Stomach smooth muscle (tissue), 2 donors: ENCODE measurements around the gene ABI3BP.

ENCODE experiments used
- H3K27ac ChIP-seq: one replicate; pipeline ENCODE4 v1.7.0; 2013; ENCODE audit warnings: mild to moderate bottlenecking, low read length, inconsistent platforms
- H3K27me3 ChIP-seq, 2 donors: one replicate each; pipeline ENCODE4 v1.7.0; 2013; ENCODE audit warnings: low read length in 2 of 2; ENCODE audit not compliant: insufficient read depth in 2 of 2, control insufficient read depth in 1 of 2
- H3K36me3 ChIP-seq, 2 donors: one replicate each; pipeline ENCODE4 v1.7.0; 2013; ENCODE audit warnings: low read length in 2 of 2; ENCODE audit not compliant: control insufficient read depth in 2 of 2, insufficient read depth in 2 of 2
- H3K4me1 ChIP-seq: one replicate; pipeline ENCODE4 v1.7.0; 2013; ENCODE audit warnings: low read length; ENCODE audit not compliant: control insufficient read depth, insufficient read depth
- H3K4me3 ChIP-seq, 2 donors: one replicate each; pipeline ENCODE4 v1.7.0; 2013; ENCODE audit warnings: low read length in 2 of 2
- H3K9ac ChIP-seq, 2 donors: one replicate each; pipeline ENCODE4 v1.7.0; 2013; ENCODE audit warnings: low read length in 2 of 2, mild to moderate bottlenecking in 1 of 2
- H3K9me3 ChIP-seq, 2 donors: one replicate each; pipeline ENCODE4 v1.7.0; 2013; ENCODE audit warnings: low read length in 2 of 2; ENCODE audit not compliant: control insufficient read depth in 2 of 2
- donor health status: healthy.
- donor health status: Pancreatic carcinoma.

Gene ABI3BP

DNA sequence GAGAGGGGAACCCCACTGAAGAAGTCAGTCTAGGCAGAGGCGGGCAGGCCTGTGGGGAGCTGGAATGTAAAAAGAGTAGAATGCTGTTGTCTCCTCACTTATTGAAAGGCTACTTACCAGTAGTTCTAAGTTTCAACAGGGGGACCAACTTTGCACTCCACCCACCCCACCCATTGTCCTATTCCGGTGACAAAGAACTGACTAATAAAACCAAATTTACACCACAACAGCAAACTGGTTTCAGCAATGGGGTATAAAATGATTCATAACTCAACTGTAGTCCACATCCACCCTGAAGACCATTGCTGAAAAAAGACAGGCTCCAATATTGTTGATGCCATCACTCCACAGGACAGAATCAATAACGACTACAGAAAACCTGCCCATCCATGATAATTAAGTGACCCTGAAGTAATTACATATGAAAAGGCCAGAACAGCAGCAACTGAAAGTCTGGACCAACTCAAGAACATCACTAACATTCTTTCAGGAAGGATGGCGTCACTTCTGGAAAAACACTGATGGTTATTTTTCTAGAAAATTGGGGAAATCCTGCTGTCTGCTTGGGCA lies 80.2 kb downstream of the ABI3BP start:
- H3K4me3 ChIP-seq: no peak overlapping the region
- no peak overlapping the region for H3K9ac ChIP-seq
- no peak overlapping the region for H3K27ac ChIP-seq
- H3K27me3 ChIP-seq: no peaks in the 10 kb centered on the region
- peaks cover 0 to 2% of the 10 kb centered on the region in 2 donors for H3K36me3 ChIP-seq
- H3K9me3 ChIP-seq: no peaks in the 10 kb centered on the region
- peaks cover 20% of the 10 kb centered on the region for H3K4me1 ChIP-seq

DNA sequence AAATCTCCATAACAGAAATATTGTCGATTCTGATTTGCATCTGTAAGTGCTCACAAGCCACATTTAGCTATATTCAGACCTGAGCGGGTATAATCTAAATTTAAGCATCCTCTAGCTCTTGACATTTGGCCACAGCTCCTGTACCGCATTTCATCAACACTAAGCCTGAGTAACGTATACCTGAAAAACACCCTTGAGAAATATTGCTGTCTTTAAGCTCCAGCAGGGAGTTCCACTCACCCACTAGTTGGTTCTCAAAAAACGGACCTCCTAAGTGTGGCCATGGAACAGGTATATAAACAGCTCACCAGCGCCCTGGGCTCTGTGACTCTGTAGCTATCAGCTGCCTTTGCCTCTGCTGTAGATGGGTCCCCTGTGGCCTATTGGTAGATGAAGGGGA lies 80.7 kb downstream of the ABI3BP start:
- Histone ChIP-seq H3K9ac (no peak overlapping the region), H3K4me3 (no peak overlapping the region), H3K27ac (no peak overlapping the region), H3K9me3 (no peaks in the 10 kb centered on the region), H3K4me1 (peaks cover 20% of the 10 kb centered on the region), H3K36me3 (peaks cover 0 to 2% of the 10 kb centered on the region in 2 donors), H3K27me3 (no peaks in the 10 kb centered on the region)

DNA sequence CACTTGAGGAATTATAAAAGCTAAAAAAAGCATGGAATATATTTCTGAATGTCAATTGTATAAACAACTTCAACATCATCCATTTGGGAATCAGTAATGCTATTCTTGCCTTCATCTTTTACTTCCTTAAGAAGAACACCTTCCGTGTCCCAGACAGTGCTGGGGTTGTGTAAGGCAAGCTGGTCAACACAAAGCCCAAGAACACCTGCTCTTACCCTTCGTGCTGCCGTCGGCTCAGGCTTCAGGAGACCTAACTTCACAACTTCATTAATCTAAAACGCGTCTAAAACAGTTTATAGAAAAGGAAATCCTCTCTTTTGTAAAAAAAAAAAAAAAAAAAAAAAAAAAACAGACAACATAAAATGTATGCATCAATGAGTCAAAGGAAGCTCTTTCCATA lies 81.3 kb downstream of the ABI3BP start:
- Histone ChIP-seq H3K36me3 (peaks cover 0 to 2% of the 10 kb centered on the region in 2 donors), H3K4me1 (peaks cover 20% of the 10 kb centered on the region), H3K27ac (no peak overlapping the region)

DNA sequence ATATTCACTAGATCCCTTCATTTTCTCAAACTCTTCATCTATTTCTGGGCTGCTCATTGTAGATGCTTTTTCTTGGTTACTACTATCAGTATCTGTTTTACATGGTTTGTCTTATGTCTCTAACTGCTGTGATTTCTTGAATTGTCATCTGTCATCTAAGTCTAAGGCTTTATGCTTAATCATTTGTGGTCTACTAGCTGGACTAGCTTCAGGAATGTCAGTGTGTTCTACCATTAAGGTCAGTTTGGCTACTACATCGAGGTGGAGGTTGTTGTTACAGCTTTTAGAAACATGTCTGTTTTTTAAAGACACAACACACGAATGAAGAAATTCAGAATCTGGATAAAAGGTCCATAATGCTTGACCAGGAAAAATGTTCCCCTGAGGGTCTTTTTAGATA lies 82.2 kb downstream of the ABI3BP start:
- H3K9ac ChIP-seq: no peak overlapping the region
- no peak overlapping the region for H3K27ac ChIP-seq
- no peaks in the 10 kb centered on the region for H3K9me3 ChIP-seq
- H3K4me3 ChIP-seq: no peak overlapping the region
- H3K36me3 ChIP-seq: peaks cover 0 to 2% of the 10 kb centered on the region in 2 donors
- no peaks in the 10 kb centered on the region for H3K27me3 ChIP-seq
- peaks cover 17% of the 10 kb centered on the region for H3K4me1 ChIP-seq

More for the DNA sequence above, 81.3 kb downstream of the ABI3BP start:
- H3K9ac ChIP-seq: no peak overlapping the region
- H3K4me3 ChIP-seq: no peak overlapping the region
- no peaks in the 10 kb centered on the region for H3K27me3 ChIP-seq
- no peaks in the 10 kb centered on the region for H3K9me3 ChIP-seq

DNA sequence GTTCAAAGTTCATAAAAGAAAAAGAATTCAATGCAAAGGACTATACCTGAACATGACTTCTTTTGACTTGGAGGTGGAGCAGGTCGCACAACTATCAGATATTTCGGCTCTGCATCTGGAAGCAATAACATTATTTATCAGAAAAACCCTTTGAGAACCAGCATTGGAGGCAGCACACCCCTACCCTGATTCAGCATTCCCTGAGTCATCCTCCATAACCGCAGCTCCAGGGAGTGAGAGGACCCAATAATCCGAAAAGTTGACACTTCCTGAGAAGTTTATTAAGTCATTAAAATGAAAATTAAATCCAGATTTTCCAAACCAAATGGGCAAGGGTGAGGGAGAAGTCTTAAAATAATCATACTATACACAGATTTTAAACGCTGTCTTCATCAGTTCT lies 90.6 kb downstream of the ABI3BP start:
- H3K9me3 ChIP-seq: no peaks in the 10 kb centered on the region
- H3K4me3 ChIP-seq: no peak overlapping the region
- H3K4me1 ChIP-seq: no peaks in the 10 kb centered on the region
- H3K9ac ChIP-seq: no peak overlapping the region
- no peaks in the 10 kb centered on the region for H3K27me3 ChIP-seq
- H3K27ac ChIP-seq: no peak overlapping the region
- peaks cover 2 to 3% of the 10 kb centered on the region in 2 donors for H3K36me3 ChIP-seq

DNA sequence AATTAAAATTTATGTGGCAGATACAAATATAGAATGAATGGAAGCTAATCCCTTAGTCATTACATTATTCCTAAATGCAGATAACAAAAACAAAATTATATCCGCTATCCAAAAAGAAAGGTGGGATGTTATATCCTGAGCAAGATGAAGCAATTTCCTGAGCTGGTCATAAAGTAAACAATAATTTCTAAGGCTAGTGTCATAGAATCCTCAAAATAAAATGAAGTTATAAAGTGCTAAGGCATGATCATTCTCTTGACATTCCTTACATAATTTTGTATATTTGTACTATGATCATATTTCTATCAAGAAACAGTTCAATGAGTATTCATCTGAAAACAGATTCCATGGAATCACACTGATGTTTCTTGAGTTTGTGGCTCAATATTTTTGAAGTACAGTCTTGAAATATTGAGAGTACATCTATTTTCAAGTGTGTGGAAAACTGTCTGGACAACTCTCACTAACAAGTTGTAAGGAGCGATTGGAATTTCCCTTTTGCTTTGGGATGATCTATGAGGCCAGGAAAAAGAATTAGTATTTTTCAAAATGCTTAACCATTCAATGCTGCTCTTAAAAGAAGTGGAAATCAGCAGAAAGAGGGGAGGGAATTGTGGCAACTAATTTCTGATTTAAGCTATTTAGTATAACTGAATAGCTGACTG lies 92.4 kb downstream of the ABI3BP start:
- peaks cover 2 to 3% of the 10 kb centered on the region in 2 donors for H3K36me3 ChIP-seq
- H3K9me3 ChIP-seq: no peaks in the 10 kb centered on the region
- H3K27me3 ChIP-seq: no peaks in the 10 kb centered on the region
- no peaks in the 10 kb centered on the region for H3K4me1 ChIP-seq
- no peak overlapping the region for H3K9ac ChIP-seq
- H3K4me3 ChIP-seq: no peak overlapping the region
- H3K27ac ChIP-seq: no peak overlapping the region

DNA sequence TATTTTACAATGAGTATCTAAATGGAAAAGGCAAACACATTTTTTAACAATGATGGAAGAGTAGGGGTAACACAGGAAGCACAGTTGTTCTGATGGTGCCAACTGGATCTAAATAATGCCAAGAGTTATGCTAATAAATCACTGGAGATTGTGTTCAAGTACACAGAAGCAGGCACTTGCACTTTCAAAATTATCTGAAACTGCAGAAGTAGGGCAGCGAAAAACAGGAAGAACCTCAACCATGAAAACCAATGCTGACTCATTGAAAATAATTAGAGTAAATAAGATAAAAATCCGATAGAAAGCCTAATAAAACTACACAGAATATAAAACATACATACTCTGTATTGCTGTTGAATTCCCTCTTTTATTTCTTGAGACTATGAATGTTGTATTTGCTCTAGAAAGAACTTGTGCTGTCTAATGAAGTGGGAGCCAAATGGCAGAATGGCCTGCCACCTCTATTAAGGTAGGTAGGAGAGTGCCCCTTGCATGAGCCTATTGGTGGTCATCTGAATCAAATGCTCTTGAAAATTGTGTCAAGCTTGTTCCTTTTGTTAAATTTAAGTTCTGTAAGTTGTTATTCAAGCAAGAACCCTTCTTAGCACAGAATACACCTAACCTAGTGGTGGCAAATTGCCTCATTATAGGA lies 93.7 kb downstream of the ABI3BP start:
- Histone ChIP-seq H3K9me3 (no peaks in the 10 kb centered on the region), H3K27ac (no peak overlapping the region), H3K4me1 (no peaks in the 10 kb centered on the region), H3K4me3 (no peak overlapping the region), H3K36me3 (peaks cover 2 to 3% of the 10 kb centered on the region in 2 donors), H3K9ac (no peak overlapping the region), H3K27me3 (no peaks in the 10 kb centered on the region)

DNA sequence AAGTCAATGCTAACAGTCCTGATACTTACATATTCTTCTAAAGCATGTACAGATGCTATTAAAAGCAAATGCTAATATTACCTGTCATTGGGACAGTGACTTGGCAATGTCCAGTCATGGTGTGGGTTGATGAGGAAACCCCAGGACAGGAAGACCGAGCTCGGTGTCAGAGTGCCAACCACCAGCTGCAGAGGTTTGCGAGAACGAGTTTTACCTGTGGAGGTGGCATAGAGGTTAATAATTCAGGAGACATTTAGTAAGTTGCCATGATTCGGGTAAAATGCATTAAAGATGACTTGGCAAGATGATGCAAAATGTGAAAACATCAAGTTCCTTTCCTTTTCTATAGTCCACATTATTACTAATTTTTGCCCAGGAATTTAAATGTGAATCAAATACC lies 94.5 kb downstream of the ABI3BP start:
- Histone ChIP-seq H3K9ac (no peak overlapping the region), H3K4me3 (no peak overlapping the region), H3K36me3 (peaks cover 2 to 3% of the 10 kb centered on the region in 2 donors), H3K27ac (no peak overlapping the region), H3K9me3 (no peaks in the 10 kb centered on the region), H3K4me1 (no peaks in the 10 kb centered on the region), H3K27me3 (no peaks in the 10 kb centered on the region)

DNA sequence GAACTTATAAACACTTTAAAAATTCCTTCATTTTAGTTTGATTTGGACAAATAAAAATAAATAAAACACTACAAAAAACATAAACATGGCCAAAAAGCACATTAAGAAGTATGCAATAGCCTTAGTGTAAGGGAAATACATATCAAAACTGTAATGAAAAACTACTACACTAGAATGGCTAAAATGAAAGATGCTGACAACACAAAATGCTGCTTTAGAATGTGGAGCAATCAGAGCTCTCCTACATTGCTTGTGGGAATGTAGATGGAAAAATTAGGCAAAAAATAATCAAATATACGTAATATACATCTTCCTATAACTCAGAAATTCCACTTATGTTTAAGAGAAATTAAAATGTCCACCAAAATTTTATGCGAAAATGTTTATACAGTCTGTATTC lies 96.2 kb downstream of the ABI3BP start:
- Histone ChIP-seq H3K4me3 (no peak overlapping the region), H3K27ac (no peak overlapping the region), H3K9ac (no peak overlapping the region), H3K9me3 (no peaks in the 10 kb centered on the region), H3K4me1 (no peaks in the 10 kb centered on the region), H3K36me3 (peaks cover 2 to 8% of the 10 kb centered on the region in 2 donors), H3K27me3 (no peaks in the 10 kb centered on the region)

DNA sequence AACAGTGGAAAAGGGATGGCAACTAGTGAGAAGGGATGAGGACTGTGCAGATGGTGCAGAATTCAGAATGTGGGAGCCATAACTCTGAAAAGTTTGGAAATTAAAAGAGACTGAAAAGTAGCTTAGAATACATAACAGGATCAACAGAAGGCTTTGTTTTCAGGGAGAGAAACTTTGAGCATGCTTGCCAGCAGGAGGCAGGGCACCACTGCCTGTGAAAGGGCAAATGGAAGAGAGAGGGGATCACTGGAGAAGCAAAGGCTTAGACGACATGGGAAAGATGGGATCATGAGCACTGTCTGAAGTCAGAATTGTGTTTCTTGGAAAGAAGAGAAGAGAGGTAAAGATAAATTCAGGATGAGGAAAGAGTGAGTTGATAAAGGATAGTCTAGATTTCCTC lies 99.6 kb downstream of the ABI3BP start:
- H3K4me3 ChIP-seq: no peak overlapping the region
- H3K36me3 ChIP-seq: peaks cover 2 to 9% of the 10 kb centered on the region in 2 donors
- no peaks in the 10 kb centered on the region for H3K27me3 ChIP-seq
- H3K27ac ChIP-seq: no peak overlapping the region
- no peaks in the 10 kb centered on the region for H3K9me3 ChIP-seq
- H3K9ac ChIP-seq: no peak overlapping the region
- H3K4me1 ChIP-seq: no peaks in the 10 kb centered on the region

DNA sequence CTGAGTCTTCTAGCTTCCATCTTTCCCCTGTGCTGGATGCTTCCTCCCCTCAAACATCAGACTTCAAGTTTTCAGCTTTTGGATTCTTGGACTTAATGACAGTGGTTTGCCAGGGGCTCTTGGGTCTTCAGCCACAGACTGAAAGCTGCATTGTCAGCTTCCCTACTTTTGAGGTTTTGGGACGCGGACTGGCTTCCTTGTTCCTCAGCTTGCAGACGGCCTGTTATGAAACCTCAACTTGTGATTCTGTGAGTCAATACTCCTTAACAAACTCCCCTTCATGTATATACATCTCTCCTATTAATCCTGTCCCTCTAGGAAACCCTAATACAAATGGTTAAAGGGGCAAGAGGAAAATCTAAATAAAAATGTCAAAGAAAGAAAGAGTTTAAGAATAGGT lies 100.1 kb downstream of the ABI3BP start:
- Histone ChIP-seq H3K27ac (no peak overlapping the region), H3K9ac (no peak overlapping the region), H3K9me3 (no peaks in the 10 kb centered on the region)

More for the DNA sequence above, 100.1 kb downstream of the ABI3BP start:
- Histone ChIP-seq H3K4me1 (no peaks in the 10 kb centered on the region), H3K27me3 (no peaks in the 10 kb centered on the region), H3K36me3 (peaks cover 0 to 7% of the 10 kb centered on the region in 2 donors), H3K4me3 (no peak overlapping the region)
